B cell (primary cell): ENCODE measurements around the gene ATG7.

Experiments
- EZH2 ChIP-seq: IDR thresholded peaks from 2 replicates; pipeline ENCODE4 v1.6.1; 2012; ENCODE audit warnings: borderline replicate concordance, low read depth, mild to moderate bottlenecking, moderate library complexity, low read length; ENCODE audit not compliant: insufficient read depth, poor library complexity, severe bottlenecking
- TF ChIP-seq, protein P1 (sequence below): fragments of 200-600 bp; IDR thresholded peaks from one replicate; pipeline ENCODE4 v1.8.0; 2022; ENCODE audit warnings: antibody characterized with exemption, mild to moderate bottlenecking

DNA sequence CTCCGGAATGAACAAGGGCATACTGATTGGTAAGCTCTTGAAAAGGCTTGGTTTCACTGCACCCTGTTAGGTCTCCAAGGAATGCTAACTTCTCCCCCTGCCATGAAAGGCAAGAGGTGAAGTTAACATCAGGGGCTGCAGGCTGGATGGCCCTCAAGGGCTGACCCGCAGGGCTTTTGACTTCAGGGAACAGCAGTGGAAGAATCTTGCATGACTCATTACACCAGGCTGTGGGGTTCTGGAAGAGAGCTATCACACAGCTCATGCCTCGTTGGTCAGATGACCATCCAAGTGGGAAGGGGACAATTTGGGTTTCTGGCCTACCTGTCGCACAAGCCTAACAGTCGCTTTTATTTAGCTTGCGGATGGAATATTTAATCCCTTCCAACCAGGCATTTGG is 23.6 kb upstream of the ATG7 start:
- TF ChIP-seq, protein P1, sequence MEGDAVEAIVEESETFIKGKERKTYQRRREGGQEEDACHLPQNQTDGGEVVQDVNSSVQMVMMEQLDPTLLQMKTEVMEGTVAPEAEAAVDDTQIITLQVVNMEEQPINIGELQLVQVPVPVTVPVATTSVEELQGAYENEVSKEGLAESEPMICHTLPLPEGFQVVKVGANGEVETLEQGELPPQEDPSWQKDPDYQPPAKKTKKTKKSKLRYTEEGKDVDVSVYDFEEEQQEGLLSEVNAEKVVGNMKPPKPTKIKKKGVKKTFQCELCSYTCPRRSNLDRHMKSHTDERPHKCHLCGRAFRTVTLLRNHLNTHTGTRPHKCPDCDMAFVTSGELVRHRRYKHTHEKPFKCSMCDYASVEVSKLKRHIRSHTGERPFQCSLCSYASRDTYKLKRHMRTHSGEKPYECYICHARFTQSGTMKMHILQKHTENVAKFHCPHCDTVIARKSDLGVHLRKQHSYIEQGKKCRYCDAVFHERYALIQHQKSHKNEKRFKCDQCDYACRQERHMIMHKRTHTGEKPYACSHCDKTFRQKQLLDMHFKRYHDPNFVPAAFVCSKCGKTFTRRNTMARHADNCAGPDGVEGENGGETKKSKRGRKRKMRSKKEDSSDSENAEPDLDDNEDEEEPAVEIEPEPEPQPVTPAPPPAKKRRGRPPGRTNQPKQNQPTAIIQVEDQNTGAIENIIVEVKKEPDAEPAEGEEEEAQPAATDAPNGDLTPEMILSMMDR = no peak
- TF ChIP-seq EZH2 = no peak
